Measurements from ENCODE around the gene CEP57. TPM values are rescaled to one million over a fixed set of nuclear protein-coding genes. Genes with fewer than 3 reads are reported as not detected.

Gene CEP57
- total RNA-seq (2022; extraction: Qiagen RNA extraction) = 12.0 to 17.0 TPM (median 15.3 TPM) in 5 replicates

DNA sequence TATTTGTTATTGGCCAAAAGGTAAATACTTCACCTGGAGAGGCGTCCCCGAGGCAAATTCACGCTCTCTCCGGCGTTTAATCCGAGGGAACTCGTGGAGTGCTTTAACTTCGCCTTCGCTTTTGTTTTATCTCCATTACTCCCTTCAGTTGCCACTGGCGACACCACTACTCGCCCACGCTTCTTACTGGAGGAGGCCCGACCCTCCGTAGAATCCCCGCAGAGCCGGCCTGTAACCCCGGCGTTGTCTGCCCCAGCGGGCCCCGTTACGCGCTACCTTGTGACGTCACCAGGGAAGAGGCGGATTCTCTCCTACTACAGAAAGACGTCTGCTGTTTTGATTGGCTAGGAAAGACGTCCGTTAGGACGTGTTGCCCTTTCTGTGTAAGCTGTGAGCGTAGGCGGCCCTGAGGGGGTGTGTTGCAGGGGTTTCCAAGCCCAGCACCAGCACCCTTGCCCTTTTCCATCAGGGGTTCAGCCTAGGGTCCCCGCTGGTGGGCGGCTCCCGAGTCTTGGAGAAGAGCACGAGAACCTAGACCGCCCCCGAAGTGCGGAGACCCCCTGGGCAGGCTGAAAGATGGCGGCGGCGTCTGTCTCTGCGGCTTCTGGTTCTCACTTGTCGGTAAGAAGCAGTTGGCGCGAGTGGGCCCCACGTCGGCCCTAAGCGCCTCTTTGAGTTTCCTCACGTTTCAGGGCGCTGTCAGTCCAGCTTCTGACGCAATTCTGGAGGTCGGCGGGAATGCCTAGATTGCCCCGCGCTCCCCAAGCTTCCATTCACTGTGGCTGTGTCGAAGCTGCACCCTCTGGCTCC lies at the start of gene CEP57:
Gene CEP57 (plus strand): TSS at position 376 of the 810 bp plus-strand sequence. CDS start 201 bp downstream, at position 577.

GRCh38 chr11:95789506-95790122 lies 684 bp upstream of the CEP57 start, which contains the start of gene FAM76B:
TSS of gene FAM76B (minus strand) at chr11:95789782. CDS start at chr11:95789478, 304 bp downstream.

Other genes with a start within 250 kb of the CEP57 start
- gene FAM76B, start 716 bp upstream of the CEP57 start, total RNA-seq (2022; extraction: Qiagen RNA extraction) = 6.6 to 10.0 TPM (median 8.2 TPM) in 5 replicates
- gene MTMR2, start 133.6 kb downstream of the CEP57 start, total RNA-seq (2022; extraction: Qiagen RNA extraction) = 21.4 to 31.3 TPM (median 21.9 TPM) in 5 replicates

All from A549 treated with Hydrocortisone at 1 μM for 4 hours (cell line).